ENCODE data around the gene ARID1B.

GRCh38 chr6:156807795-156808194 lies 30.6 kb downstream of the ARID1B start:
- TF ChIP-seq CTCF (IDR thresholded peaks at IDR 0.05; ENCODE audit: insufficient read depth, low read depth, low read length) (no peak), EZH2 (IDR thresholded peaks at IDR 0.05; ENCODE audit: insufficient read depth, low read length) (no peak)

Measured in astrocyte (in vitro differentiated cells and primary cell).